ENCODE results near the gene KIF17.

Gene KIF17

GRCh38 chr1:20717452-20718342, at the start of gene KIF17:
Gene KIF17, minus strand, starts transcription at chr1:20718007. Its CDS starts 301 bp downstream, at chr1:20717706.
- H3K27ac ChIP-seq: no peak within 1 kb of the TSS
- TF ChIP-seq CTCF (conservative IDR thresholded peaks at IDR 0.05) (no peak), ZFX (IDR thresholded peaks at IDR 0.05) (no peak)

DNA sequence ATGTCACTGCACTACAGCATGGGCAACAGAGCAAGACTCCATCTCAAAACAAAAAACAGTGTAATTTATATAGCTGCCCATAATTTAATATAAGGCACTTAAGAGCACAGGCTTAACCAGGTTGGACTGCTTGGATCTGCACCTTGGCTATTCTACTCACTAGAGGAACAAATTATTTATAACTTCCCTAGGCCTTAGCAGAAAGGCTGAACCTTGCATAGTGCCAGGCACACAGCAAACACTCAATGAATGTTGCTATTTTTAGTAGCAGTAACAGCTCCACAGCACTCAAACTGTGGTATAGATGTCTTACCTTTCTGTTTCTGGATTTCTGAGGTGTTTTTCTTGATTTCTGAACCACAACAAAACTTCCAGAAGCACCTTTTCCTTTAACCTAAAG, 49.5 kb upstream of the KIF17 start:
- H3K27ac ChIP-seq: no peak overlapping the region
- TF ChIP-seq CTCF (conservative IDR thresholded peaks at IDR 0.05) (no peak), ZFX (IDR thresholded peaks at IDR 0.05) (no peak)

DNA sequence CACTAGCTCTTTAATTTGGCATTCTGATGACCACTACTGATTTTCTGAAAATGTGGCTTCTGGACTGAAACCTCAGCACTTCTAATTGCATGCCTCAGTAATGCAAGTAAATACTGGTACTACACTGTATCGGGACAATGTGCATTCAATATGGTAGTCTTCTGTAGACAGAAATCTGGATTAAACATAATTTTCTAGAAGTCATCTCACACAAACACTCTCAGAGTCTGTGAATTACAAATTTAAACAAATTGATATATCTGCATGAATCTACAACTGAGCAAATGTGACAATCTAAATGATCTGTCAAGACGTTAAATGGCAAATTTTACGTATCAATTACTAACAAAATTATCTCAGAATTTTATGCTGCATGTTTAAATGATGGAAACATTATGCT, 45.6 kb upstream of the KIF17 start:
- TF ChIP-seq CTCF (conservative IDR thresholded peaks at IDR 0.05) (no peak), ZFX (IDR thresholded peaks at IDR 0.05) (no peak)
- no peak overlapping the region for H3K27ac ChIP-seq

DNA sequence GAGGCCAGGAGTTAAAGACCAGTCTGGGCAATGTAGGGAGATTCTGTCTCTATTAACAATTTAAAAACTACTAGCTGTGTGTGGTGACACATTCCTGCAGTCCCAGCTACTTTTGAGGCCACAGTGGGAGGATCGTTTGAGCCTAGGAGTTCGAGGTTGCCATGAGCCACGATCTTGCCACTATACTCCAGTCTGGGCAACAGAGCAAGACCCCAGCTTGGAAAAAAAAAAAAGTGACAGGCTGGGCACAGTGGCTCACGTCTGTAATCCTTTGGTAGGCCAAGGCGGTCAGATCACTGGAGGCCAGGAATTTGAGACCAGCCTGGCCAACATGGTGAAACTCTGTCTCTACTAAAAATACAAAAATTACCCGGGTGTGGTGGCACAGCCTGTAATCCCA, 42.5 kb upstream of the KIF17 start:
- H3K27ac ChIP-seq: no peak overlapping the region
- TF ChIP-seq ZFX (IDR thresholded peaks at IDR 0.05) (no peak), CTCF (conservative IDR thresholded peaks at IDR 0.05) (no peak)

DNA sequence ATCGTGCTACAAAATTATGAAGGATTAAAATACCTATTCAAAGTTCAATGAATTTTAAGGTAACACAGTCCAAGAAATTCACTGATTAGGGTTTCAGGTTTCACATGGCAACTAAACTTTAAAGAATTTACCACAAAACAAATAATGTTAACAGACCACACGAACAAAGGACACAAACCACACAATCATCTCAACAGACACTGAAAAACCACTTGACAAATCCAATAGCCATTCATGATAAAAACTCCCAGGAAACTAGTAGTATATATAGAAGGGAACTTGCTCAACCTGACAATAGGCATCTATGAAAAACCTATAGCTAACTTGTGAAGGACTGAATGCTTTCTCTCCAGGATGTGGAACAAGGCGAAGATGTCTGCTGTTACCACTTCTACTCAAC, 35.8 kb upstream of the KIF17 start:
- H3K27ac ChIP-seq: no peak overlapping the region
- no peak for TF ChIP-seq ZFX (IDR thresholded peaks at IDR 0.05)

- TF ChIP-seq ZFX (IDR thresholded peaks at IDR 0.05) (no peak), CTCF (conservative IDR thresholded peaks at IDR 0.05) (no peak)
- H3K27ac ChIP-seq: no peak overlapping the region
These were observed 33.7 kb upstream of the KIF17 start for GRCh38 chr1:20751462-20751990.

GRCh38 chr1:20742671-20743070, 24.9 kb upstream of the KIF17 start:
- H3K27ac ChIP-seq: no peak overlapping the region
- TF ChIP-seq CTCF (conservative IDR thresholded peaks at IDR 0.05) (no peak), ZFX (IDR thresholded peaks at IDR 0.05) (no peak)
